ENCODE results near the gene PBXIP1.
A peak's percentile ranks its signal among the peaks of the same experiment; 100 is the strongest.

Gene PBXIP1, protein sequence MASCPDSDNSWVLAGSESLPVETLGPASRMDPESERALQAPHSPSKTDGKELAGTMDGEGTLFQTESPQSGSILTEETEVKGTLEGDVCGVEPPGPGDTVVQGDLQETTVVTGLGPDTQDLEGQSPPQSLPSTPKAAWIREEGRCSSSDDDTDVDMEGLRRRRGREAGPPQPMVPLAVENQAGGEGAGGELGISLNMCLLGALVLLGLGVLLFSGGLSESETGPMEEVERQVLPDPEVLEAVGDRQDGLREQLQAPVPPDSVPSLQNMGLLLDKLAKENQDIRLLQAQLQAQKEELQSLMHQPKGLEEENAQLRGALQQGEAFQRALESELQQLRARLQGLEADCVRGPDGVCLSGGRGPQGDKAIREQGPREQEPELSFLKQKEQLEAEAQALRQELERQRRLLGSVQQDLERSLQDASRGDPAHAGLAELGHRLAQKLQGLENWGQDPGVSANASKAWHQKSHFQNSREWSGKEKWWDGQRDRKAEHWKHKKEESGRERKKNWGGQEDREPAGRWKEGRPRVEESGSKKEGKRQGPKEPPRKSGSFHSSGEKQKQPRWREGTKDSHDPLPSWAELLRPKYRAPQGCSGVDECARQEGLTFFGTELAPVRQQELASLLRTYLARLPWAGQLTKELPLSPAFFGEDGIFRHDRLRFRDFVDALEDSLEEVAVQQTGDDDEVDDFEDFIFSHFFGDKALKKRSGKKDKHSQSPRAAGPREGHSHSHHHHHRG
- total RNA-seq: 20.7 to 83.2 (median 60.2) reads per million in 18 experiments

DNA sequence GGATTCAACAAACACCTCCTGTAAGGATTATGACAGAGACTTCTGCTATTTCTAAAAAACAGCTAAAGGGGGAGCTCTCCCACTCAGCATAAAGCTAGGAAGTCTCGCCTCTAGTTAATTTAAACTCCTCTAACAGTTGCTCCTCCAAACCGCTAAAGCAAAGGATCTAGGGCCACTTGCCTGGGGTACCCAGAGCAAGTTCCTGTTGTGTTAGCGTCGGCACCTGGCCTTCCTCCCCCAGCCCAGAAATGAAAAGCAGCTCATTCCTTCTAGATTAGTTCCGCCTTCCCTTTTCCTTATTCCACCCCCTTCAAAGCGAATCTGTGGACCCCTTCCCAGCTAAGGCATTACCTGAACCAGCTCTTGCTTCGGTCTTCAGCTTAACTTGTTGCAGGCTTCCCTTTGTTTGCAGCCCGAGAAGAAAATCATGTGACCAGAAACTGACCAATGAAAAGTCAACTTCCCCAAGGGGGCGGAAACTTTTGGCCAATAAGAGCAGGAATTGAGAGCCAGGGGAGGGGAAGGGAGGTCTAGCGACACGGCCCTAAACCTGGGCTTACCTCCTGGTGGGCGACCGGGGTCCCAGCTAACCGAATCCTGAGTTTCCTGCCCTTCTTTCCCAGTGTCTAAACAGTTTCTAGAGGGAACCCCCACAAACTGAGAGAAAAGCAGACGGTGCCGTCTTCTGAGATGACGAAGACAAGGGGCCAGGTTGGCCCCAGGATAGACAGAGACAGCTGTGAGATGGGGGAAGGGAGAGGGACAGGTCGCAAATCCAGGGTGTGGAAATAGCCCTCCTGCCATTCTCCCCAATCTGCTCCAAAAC lies at the start of gene PBXIP1:
Gene PBXIP1, minus strand, starts transcription at position 382 of the 826 bp plus-strand sequence. CDS start 2,378 bp downstream, outside the sequence.
- peak; percentile 87 to 91 for DNase-seq

DNA sequence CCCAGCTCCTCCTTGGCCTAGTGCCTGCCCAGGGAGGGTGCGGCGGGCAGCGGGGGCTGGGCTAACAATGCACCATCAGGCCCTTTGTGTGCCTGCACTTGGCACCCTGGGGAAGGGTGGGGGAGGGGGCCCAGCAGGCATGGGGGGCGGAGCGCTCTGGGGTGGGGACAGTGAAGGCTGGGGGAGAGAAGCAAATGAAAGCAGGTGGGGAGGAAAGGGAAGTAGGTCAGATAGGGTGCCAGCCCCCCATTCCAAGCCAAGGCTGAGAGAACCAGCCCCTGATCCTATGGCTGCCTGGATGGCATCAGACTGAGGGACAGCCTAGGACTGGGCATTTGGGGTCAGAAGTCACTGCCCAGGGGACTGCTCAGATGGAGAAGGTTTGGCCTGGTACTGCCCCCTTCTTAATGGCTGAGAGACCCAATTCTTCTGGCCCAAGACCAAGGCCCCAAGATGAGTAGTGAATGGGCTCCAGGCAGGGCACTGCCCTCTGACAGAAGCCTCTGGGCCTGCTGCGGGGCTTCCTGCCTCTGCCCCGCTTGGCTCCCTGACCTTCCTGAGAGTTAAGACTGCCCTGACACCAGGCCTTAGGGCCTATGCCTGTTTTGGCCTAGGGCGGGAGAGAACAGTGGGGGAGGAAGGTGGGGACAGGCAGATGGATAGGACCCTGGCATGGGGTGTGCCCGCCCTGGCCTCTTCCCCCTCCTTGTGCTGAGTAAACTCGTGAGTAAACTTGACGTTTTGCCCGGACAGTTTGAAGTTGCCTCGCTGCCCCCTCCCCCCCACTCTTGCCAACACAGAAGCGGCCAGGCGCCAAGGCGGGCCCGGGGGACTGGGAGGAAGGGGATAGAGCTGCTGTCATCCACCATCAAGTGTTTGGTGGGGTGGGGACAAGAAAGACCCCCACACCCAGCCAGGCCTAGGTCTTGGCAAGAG lies 49.4 kb upstream of the PBXIP1 start:
- DNase-seq: no peak

DNA sequence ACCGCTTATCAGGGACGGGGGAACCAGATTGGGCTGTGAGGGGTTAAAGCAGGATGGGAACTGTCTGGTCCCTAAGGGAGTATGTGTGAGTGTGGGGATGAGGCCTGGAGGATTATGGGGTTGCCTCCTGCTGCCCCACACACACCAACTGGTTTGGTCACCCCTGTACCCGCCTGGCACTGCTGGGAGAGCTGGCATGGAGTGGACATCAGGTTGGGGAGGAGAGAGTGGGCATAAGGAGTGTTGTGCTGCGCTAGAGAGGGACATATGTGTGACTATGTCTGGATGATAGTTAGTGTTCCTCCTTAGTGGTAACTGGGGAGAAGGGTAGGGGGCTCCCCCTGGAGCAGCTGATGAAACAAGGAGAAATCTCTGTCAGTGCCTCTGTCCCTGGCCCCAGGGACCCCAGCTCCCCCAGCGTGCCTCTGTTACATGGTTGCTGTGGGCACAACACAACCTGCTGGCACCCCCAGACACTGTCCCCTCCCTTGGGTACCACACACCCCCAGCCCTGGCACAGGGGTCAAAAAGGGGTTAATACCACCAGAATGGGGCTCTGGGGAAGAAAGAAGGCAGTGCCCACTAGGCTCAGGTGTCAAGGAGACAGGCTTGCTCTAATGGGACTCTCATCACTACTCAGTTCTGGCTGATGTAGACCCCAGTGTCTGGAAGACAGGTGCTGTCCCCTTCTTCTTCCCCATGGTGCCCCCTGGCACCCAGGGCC lies 48.6 kb upstream of the PBXIP1 start:
- no peak for DNase-seq

DNA sequence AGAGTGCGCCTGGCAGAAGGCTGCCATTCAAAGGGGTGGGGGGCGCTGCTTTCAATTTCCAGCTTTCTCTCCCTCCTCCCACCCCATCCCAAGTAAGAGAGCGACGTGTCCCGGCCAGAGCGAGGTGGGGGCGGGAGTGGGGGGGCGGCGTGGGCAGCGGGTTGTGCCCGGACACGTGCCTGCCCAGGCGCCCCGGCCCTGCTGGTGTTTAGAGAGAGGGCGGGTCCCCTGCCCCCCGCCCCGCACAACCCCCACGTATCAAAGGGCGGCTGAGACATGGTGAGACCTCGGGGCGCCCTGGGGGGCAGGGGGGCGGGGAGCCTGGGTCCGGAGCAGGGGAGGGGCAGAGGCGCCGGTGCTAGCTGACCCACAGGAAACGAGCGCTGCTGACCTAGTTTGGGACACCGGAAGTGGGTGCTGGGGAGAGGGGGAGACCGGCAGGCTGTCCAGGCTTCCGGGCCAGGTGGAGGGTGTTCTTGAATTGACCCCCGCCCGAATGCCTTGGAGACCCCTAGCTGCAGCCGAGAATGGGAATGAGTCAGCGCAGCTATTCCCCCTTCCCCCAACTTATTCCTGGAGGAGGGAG lies 48.0 kb upstream of the PBXIP1 start:
- DNase-seq: no peak

DNA sequence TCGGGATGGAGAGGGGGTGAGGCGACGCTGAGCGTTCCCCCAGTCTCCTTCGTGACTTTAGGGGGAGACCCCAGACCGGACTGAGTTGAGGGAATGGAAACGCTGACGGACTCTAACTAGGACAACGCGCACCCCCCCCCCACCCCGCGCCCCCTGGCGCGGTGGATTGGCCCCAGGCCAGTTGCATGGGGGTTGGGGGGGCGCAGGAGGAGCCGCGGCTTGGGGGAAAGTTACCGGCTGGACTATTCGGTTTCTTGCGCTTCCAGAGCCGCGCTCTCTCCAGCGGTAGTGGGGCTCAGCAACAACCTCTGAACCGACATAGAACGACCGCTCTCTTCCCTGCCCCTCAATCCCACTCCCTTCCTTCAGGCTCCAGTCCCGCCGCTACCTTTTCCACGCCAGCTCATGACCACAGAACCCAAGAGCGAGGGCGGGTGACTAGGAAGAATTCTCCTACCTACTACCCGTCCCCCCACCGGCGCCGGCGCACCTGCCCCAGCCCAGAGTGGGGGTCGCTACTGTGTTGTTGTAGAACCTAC lies 47.4 kb upstream of the PBXIP1 start:
- no peak for DNase-seq

DNA sequence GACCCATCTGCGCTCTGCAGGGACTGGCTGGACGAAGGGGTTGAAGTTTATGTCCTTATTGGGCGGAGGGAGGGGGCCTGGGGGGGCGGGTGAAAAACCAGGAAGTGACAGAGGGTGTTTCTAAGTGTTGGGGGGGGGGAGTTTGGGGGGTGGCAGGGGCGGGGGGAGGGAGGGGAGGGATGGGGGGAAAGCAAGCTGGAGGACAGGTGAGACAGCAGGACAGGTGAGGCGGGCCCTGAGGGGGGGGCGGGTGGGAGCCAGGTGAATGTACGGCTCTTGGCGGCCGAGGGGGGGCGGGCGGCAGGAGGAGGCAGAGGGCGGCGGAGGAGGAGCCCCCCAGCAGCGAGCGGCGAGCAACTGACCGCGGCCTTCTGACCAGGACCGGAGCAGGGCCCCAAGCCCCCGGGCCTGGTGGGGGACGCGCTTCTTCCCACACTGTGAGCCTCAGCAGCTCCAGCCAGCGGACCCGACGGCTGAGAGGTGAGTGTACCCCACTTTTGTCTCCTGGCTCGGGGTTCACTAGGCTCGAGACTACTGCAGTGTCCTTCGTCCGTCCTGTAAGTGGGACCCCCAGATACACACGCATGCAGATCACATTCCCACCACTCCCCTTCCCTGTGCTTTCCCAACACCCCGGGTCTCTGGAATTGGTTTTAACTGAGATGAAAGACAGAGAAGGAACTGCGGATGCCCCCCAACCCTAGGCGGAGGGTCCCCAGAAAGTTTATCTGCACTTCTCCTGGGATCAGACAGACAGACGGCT lies 46.7 kb upstream of the PBXIP1 start, which contains the start of gene ZBTB7B:
Gene ZBTB7B, plus strand, starts transcription at position 339 of the 763 bp plus-strand sequence. CDS start 11,859 bp downstream, outside the sequence.
- no peak for DNase-seq

DNA sequence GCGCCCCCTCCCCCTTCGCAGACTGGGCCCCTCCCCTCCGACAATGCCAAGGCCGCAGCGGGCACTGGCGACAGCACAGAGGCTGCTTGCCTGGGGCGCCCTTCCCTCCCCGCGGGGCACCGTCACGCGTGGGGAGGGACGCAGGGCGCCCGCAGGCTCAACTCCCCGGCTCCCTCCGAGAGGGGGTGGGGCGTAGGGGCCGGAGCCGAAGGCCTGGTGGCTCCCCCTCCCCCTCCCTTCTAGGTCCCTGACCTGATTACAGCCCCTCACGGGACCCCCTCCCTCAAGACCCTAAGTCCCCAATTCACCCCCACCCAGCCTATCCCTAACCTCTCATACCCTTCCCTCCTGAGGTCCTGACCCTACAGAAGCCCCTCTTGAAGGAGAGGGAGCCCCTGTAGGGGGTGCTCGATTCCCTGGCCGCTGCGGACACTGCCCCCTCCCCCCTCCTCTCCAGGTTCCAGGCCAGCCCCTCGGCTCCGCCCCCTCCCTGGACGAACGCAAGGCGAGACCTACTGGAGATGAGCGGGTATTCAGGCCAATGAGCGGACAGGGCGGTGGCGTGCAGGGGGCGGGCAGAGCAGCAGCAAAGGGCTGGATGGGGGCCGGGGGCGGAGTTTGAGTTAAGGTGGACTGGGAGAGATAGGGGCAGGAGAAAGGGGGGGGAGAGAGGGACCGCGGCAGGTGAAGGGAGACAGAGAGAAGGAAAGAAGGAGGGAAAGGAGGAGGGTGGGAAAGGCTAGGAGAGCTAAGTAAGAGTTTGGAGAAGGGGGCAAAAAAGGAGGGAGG lies 46.0 kb upstream of the PBXIP1 start:
- peak; percentile 98 to 99 for DNase-seq

DNA sequence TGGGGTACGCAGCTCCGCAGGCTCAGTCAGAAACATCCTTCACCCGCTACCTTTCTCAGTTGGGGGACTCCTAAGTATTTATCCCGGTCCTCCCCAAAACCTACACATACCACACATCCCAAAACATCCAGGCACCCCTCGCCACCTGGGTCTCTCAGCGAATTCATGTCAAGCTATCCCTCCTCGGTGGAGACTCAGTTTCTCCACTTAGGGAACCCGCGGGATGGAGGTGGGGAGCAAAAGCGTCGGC lies 45.5 kb upstream of the PBXIP1 start:
- no peak for DNase-seq

DNA sequence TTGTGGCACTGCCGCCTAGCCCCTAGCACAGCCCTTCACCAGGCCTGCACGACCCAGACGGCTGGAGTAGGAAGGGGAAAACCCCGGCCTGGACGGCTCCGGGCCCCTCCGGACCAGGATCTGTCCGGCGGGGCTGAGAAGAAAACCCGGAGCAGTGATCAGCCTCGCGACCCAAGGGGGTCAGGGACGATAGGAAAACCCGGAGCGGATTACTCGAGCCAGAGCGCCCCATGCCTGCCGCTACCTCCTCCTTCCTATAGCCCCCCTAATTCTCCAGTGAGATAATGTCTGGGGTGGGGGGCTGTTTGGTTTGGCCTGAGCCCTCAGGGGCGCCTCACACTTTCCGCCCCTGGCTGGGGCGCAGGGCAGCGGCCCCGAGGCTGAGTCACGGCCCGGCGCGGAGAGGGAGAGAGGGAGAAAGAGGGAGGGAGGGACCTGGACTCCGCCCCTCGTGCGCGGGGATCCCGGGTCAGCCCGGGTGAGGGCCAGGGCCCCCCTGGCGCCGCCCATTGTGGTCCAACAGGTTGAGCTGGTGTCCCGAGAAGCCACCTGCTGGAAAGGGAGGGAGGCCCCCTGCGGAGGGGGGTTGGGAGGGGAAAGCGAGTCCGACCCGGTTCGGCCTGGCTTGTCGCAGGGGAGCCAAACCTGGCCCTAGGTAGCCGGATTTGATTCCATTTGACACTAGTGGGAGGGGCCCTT lies 45.0 kb upstream of the PBXIP1 start:
- peak; percentile 60 to 61 for DNase-seq

DNA sequence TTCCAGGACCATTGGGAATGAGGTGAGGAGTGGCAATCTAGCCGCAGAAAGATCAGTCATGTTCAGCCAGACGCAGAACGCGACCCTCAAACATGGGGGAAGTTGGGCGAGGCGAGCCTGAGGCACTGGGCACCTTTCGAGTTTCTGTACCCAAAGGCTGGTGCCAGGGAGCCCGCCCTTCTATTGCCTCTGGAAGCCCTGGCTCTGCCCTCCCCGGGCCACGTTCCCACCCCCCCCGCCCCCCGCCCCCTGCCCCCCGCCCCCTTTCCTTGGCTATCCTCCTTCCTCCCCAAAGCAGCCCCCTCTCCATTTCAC lies 44.5 kb upstream of the PBXIP1 start:
- DNase-seq: no peak

DNA sequence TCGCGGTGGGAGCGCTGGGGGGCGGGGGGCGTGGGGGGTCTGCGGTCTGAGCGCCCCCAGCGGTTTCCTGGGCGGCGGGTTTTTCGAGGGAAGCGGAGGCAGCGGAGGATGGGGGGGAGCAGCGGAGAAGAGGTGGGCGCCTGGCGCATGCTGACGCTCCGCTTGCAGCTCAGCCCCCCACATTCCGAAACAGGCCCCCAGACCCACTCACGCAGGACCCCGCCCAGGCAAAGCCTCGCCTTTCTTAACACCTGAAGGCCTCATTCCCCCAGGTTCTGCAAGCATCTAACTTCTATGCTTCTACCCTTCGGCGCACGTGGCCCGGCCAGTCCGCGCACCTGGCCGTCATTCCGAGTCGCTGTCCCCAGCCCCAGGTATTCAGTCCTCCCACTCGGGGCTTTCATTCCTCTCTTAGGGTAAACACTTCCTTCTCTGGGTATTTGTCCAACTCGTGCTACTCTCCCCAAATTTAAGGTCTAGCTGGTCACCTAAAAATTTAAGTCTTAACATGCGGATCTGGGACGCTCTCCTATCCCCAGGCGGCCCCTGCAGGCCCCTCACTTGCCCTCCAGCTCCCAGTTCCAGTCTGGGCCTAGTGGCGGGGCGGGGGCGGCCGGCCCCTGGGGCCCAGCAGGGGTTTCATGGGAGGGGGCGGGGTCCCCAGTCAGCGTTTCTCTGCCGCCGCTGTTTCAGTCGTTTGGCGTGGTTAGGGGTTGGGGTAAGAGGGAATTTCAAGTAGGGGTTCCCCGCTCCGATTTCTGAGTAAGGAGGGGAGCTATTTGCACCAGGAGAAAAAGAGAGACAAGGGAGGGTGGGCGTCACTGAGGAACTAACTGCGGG lies 43.9 kb upstream of the PBXIP1 start:
- DNase-seq: no peak

DNA sequence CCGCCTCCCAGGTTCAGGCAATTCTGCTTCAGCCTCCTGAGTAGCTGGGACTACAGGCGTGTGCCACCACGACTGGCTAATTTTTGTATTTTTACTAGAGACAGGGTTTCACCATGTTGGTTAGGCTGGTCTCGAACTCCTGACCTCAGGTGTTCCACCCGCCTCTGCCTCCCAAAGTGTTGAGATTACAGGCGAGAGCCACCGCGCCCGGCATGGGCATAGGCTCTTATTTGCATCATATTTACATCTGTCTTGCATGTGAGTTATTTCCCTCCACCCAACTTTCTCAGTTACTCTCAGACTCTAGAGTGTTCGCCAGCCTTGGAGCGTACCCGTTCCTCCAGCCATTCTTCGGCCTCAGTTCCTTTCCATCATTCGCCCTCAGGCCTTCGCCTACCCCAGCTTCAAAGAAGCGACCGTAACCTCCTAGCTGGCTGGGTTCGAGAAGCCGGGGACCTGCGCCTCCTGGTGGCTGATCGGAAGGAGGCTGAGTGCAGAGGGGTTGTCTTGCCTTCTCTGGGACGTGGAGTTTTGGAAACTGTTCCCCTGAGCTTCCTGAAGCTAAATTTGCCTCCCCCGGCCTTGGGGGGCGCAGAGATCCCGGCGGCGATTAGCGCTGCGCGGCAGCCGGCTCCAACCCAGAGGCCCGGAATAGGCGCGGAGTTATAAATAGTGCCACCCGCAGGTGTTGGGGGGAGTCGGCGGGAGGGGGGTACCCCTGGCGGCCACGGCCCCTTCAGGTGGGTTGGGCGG lies 43.1 kb upstream of the PBXIP1 start:
- DNase-seq: peak; percentile 62 to 63

DNA sequence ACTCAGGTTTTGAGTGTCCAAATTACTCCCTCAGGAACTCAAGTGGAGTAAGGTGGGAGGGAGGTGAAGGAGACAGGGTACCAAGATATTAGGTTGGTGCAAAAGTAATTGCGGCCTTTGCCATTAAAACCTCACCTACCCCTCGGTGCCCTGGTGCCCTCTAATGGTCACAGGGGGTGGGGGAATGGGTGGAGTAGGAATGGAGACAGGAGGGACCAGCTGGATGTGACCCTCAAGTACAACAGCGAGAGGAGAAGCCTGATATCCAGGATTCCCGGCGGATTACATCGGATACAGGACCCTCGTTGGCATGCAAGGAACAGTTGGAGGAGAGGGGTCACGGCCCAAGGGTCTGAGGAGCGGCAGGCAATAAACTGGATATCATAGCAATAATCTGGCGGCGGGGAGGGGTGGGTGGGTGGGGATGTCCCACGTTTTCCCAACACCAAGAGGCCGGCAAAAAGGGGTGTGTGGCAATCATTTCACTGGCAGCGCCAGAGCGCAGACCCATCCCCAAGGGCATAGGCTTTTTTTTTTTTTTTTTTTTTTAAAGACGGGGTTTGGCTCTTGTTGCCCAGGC lies 42.4 kb upstream of the PBXIP1 start:
- no peak for DNase-seq

DNA sequence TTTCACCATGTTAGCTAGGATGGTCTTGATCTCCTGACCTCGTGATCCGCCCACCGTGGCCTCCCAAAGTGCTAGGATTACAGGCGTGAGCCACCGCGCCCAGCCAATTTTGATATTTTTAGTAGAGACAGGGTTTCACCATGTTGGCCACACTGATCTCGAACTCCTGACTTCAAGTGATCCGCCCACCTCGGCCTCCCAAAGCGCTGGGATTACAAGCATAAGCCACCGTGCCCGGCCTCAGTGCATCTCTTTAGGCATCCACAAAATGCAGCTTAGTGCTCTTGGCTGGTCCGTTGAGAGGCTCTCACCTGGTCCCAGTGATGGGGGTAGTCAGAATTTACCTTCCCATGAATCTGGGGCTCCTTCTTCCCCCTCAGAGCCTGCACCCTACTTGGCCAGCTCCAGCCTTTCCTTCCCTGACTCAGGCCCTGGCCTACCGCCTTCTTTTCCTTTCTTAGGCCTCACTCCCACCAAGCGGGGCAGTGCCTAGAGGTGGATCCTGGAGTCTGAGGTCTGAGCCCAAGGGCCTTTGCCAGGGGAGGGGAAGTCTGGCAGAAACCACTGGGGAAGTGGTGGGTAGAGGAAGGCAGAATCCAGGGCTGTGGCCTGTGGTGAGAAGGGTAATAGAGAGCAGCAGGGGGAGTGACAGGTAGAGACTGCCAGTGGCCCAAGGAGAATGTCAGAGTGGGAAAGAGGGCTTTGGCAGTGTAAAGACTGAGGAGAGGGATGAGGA lies 41.2 kb upstream of the PBXIP1 start:
- DNase-seq: peak; percentile 61 to 72

DNA sequence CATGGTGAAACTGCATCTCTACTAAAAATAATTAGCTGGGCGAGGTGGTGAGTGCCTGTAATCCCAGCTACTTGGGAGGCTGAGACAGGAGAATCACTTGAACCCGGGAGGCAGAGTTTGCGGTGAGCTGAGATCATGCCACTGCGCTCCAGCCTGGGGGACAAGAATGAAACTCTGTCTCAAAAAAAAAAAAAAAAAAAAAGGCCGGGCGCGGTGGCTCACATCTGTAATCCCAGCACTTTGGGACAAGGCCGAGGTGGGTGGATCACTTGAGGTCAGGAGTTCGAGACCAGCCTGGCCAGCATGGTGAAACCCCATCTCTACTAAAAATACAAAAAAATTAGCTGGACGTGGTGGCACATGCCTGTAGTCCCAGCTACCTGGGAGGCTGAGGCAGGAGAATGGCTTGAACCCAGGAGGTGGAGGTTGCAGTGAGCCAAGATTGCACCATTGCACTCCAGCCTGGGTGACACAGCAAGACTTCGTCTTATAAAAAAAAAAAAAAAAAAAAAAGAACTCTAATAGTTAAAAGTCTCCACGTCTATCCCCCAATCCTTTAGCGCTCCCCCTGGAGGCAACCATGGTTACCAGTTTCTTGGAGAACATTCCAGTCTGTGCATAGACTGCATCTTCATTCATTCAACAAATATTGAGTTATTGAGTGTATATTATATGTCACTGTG lies 39.5 kb upstream of the PBXIP1 start:
- DNase-seq: peak; percentile 51 to 54
